ENCODE measurements around the gene WBP4. TPM values are rescaled to one million over a fixed set of nuclear protein-coding genes. Genes with fewer than 3 reads are reported as not detected.
"Not testable (repeated sequence)": the region's sequence is repeated elsewhere in the genome, so short reads cannot be mapped to it uniquely, and the experiment has no call there.

Gene WBP4
- total RNA-seq, 2 experiments from 2014 or later: 12.6 to 13.5 TPM

GRCh38 chr13:41025518-41025917 lies 35.8 kb upstream of the WBP4 start:
- H3K36me3 Mint-ChIP-seq: no peaks in the 10 kb centered on the region
- no peaks in the 10 kb centered on the region for H3K9me3 Mint-ChIP-seq
- no peak for DNase-seq
- no peak overlapping the region for H3K27ac Mint-ChIP-seq
- CTCF ChIA-PET: no interaction called here
- no peaks in the 10 kb centered on the region for H3K27me3 Mint-ChIP-seq
- peaks cover 28% of the 10 kb centered on the region for H3K4me1 Mint-ChIP-seq (ENCODE audit: low read depth)
- POLR2A ChIA-PET: no interaction called here
- intact Hi-C loops (cut with micrococcal nuclease): no loop called here
- H3K4me3 Mint-ChIP-seq: no peak overlapping the region

GRCh38 chr13:41026788-41027187 lies 34.5 kb upstream of the WBP4 start:
- POLR2A ChIA-PET: no interaction called here
- no peak for DNase-seq
- no peak overlapping the region for H3K4me3 Mint-ChIP-seq
- no peaks in the 10 kb centered on the region for H3K27me3 Mint-ChIP-seq
- no peak overlapping the region for H3K27ac Mint-ChIP-seq
- intact Hi-C loops (cut with micrococcal nuclease): no loop called here
- H3K36me3 Mint-ChIP-seq: no peaks in the 10 kb centered on the region
- no peaks in the 10 kb centered on the region for H3K9me3 Mint-ChIP-seq
- CTCF ChIA-PET: no interaction called here
- H3K4me1 Mint-ChIP-seq (ENCODE audit: low read depth): peaks cover 26% of the 10 kb centered on the region

DNA sequence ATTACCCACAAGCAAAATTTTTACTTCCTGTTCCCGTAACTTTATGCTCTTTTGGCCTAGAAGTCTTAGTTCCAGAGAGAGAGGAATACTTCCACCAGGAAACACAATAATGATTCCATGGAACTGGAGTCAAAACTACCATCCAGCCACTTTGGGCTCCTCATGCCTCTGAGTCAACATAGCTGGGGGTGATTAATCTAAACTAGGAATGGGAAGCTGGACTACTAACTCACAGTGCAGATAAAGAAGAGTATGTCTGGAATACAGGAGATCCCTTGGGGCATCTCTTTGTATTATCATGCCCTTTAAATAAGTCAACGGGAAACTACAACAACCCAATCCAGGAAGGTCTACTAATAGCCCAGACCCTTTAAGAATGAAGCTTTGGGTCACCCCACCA lies 33.3 kb upstream of the WBP4 start:
- no peak for DNase-seq
- ChIA-PET CTCF (interaction anchor here (0.9 to 2.9 kb wide), 3 partner anchors 27 to 53 kb away, joined by 3 to 12 read pairs (median 7); no protein-coding TSS in a partner anchor), POLR2A (no interaction called here)
- peaks cover 26% of the 10 kb centered on the region for H3K4me1 Mint-ChIP-seq (ENCODE audit: low read depth)
- no peaks in the 10 kb centered on the region for H3K27me3 Mint-ChIP-seq
- H3K27ac Mint-ChIP-seq: no peak overlapping the region
- intact Hi-C loops (cut with micrococcal nuclease): no loop called here
- no peaks in the 10 kb centered on the region for H3K36me3 Mint-ChIP-seq
- no peak overlapping the region for H3K4me3 Mint-ChIP-seq
- no peaks in the 10 kb centered on the region for H3K9me3 Mint-ChIP-seq

DNA sequence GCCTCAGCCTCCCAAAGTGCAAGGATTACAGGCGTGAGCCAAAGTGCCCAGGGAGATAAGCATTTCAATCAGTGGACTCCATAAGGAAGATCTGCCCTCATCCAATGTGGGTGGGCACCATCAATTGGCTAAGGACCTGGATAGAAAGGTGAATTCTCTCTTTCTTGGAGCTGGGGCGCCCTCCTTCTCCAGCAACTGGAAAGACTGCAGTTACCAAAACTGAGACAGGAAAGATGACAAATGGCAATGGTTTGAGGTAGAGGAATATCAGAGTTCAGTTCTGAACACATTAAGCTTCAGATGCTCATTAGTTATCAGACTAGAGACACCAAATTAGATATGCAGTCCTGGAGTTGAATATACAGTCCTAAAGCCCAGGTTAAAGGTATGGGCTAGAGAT lies 31.7 kb upstream of the WBP4 start:
- Mint-ChIP-seq H3K36me3 (no peaks in the 10 kb centered on the region), H3K9me3 (no peaks in the 10 kb centered on the region), H3K4me3 (no peak overlapping the region), H3K4me1 (ENCODE audit: low read depth) (peaks cover 25% of the 10 kb centered on the region), H3K27me3 (no peaks in the 10 kb centered on the region), H3K27ac (no peak overlapping the region)
- POLR2A ChIA-PET: interaction anchor here (0.5 kb wide), 2 partner anchors 10 to 305 kb away, joined by 3 read pairs; no protein-coding TSS in a partner anchor
- DNase-seq: peak; percentile 45
- intact Hi-C loops (cut with micrococcal nuclease): no loop called here
- CTCF ChIA-PET: interaction anchor here (0.8 to 2.9 kb wide), 9 partner anchors 9 to 215 kb away, joined by 3 to 12 read pairs (median 4); partner anchors contain the start of gene ELF1

- CTCF ChIA-PET: interaction anchor here (0.8 to 1.4 kb wide), 3 partner anchors 21 to 190 kb away, joined by 3 to 5 read pairs (median 4); no protein-coding TSS in a partner anchor
Measured at GRCh38 chr13:41032691-41033376, 28.5 kb upstream of the WBP4 start.

GRCh38 chr13:41034382-41034781 lies 26.9 kb upstream of the WBP4 start:
- peaks cover 23% of the 10 kb centered on the region for H3K4me1 Mint-ChIP-seq (ENCODE audit: low read depth)
- H3K27ac Mint-ChIP-seq: no peak overlapping the region
- H3K27me3 Mint-ChIP-seq: no peaks in the 10 kb centered on the region
- ChIA-PET POLR2A (no interaction called here), CTCF (no interaction called here)
- H3K36me3 Mint-ChIP-seq: peaks cover 2% of the 10 kb centered on the region
- DNase-seq: no peak
- no peaks in the 10 kb centered on the region for H3K9me3 Mint-ChIP-seq
- no peak overlapping the region for H3K4me3 Mint-ChIP-seq
- intact Hi-C loops (cut with micrococcal nuclease): no loop called here

More at GRCh38 chr13:41032691-41033376, 28.5 kb upstream of the WBP4 start:
- POLR2A ChIA-PET: interaction anchor here (0.5 kb wide), 1 partner anchor 24 kb away, joined by 3 read pairs; no protein-coding TSS in a partner anchor
- DNase-seq: no peak
- peaks cover 23% of the 10 kb centered on the region for H3K4me1 Mint-ChIP-seq (ENCODE audit: low read depth)
- no peaks in the 10 kb centered on the region for H3K9me3 Mint-ChIP-seq
- H3K36me3 Mint-ChIP-seq: peaks cover 1% of the 10 kb centered on the region
- H3K27ac Mint-ChIP-seq: no peak overlapping the region
- intact Hi-C loops (cut with micrococcal nuclease): no loop called here
- H3K27me3 Mint-ChIP-seq: no peaks in the 10 kb centered on the region
- H3K4me3 Mint-ChIP-seq: no peak overlapping the region

GRCh38 chr13:41034881-41035280 lies 26.4 kb upstream of the WBP4 start:
- no peak for DNase-seq
- CTCF ChIA-PET: interaction anchor here (1.8 kb wide), 1 partner anchor 19 kb away, joined by 5 read pairs; no protein-coding TSS in a partner anchor
- intact Hi-C loops (cut with micrococcal nuclease): no loop called here
- Mint-ChIP-seq H3K4me3 (no peak overlapping the region), H3K27ac (no peak overlapping the region), H3K36me3 (peaks cover 2% of the 10 kb centered on the region), H3K4me1 (ENCODE audit: low read depth) (peaks cover 21% of the 10 kb centered on the region), H3K9me3 (no peaks in the 10 kb centered on the region), H3K27me3 (no peaks in the 10 kb centered on the region)
- POLR2A ChIA-PET: no interaction called here

- H3K27ac Mint-ChIP-seq; H3K9me3 Mint-ChIP-seq; POLR2A ChIA-PET; H3K4me3 Mint-ChIP-seq; intact Hi-C loops (cut with micrococcal nuclease); H3K27me3 Mint-ChIP-seq; H3K36me3 Mint-ChIP-seq; DNase-seq: not testable (repeated sequence)
- CTCF ChIA-PET: interaction anchor here (0.6 to 1.8 kb wide), 2 partner anchors 18 kb away, joined by 3 to 5 read pairs; no protein-coding TSS in a partner anchor
- peaks cover 21% of the 10 kb centered on the region for H3K4me1 Mint-ChIP-seq (ENCODE audit: low read depth)
Measured at GRCh38 chr13:41036557-41036956, 24.8 kb upstream of the WBP4 start.

- ChIA-PET CTCF (no interaction called here), POLR2A (interaction anchor here (0.6 kb wide), 1 partner anchor 10 kb away, joined by 3 read pairs; no protein-coding TSS in a partner anchor)
- intact Hi-C loops (cut with micrococcal nuclease): no loop called here
- H3K9me3 Mint-ChIP-seq: peaks cover 7% of the 10 kb centered on the region
- DNase-seq: no peak
- H3K27me3 Mint-ChIP-seq: no peaks in the 10 kb centered on the region
- H3K36me3 Mint-ChIP-seq: peaks cover 3% of the 10 kb centered on the region
- peaks cover 16% of the 10 kb centered on the region for H3K4me1 Mint-ChIP-seq (ENCODE audit: low read depth)
- no peak overlapping the region for H3K4me3 Mint-ChIP-seq
- H3K27ac Mint-ChIP-seq: no peak overlapping the region
Measured at GRCh38 chr13:41039746-41040145, 21.6 kb upstream of the WBP4 start.

- intact Hi-C loops (cut with micrococcal nuclease): no loop called here
- CTCF ChIA-PET: no interaction called here
- no peak for DNase-seq
- H3K27ac Mint-ChIP-seq: no peak overlapping the region
- peaks cover 7% of the 10 kb centered on the region for H3K9me3 Mint-ChIP-seq
- no peak overlapping the region for H3K4me3 Mint-ChIP-seq
- H3K4me1 Mint-ChIP-seq (ENCODE audit: low read depth): peaks cover 10% of the 10 kb centered on the region
- H3K27me3 Mint-ChIP-seq: no peaks in the 10 kb centered on the region
- POLR2A ChIA-PET: no interaction called here
- peaks cover 3% of the 10 kb centered on the region for H3K36me3 Mint-ChIP-seq
Measured at GRCh38 chr13:41040584-41041334, 20.6 kb upstream of the WBP4 start.

- H3K27me3 Mint-ChIP-seq; DNase-seq; CTCF ChIA-PET; intact Hi-C loops (cut with micrococcal nuclease); H3K4me3 Mint-ChIP-seq; POLR2A ChIA-PET; H3K36me3 Mint-ChIP-seq; H3K27ac Mint-ChIP-seq; H3K9me3 Mint-ChIP-seq: not testable (repeated sequence)
- peaks cover 10% of the 10 kb centered on the region for H3K4me1 Mint-ChIP-seq (ENCODE audit: low read depth)
Measured at GRCh38 chr13:41042419-41042818, 18.9 kb upstream of the WBP4 start.

- POLR2A ChIA-PET: no interaction called here
- DNase-seq: no peak
- H3K4me1 Mint-ChIP-seq (ENCODE audit: low read depth): peaks cover 27% of the 10 kb centered on the region
- CTCF ChIA-PET: interaction anchor here (1.0 kb wide), 1 partner anchor 40 kb away, joined by 3 read pairs; no protein-coding TSS in a partner anchor
- peaks cover 3% of the 10 kb centered on the region for H3K9me3 Mint-ChIP-seq
- no peaks in the 10 kb centered on the region for H3K27me3 Mint-ChIP-seq
- H3K27ac Mint-ChIP-seq: no peak overlapping the region
- intact Hi-C loops (cut with micrococcal nuclease): no loop called here
- H3K4me3 Mint-ChIP-seq: no peak overlapping the region
- peaks cover 4% of the 10 kb centered on the region for H3K36me3 Mint-ChIP-seq
Measured at GRCh38 chr13:41048640-41049039, 12.7 kb upstream of the WBP4 start.
